H9 (cell line): ENCODE data around the gene GSC2. TPM values are rescaled to one million over a fixed set of nuclear protein-coding genes. Genes with fewer than 3 reads are reported as not detected.

Source experiments
- DNase-seq: peaks from one replicate; pipeline ENCODE4 v3.0.0-alpha.2; 2017
- H2AFZ ChIP-seq: one replicate; pipeline ENCODE4 v1.6.1; 2013; ENCODE audit warnings: mild to moderate bottlenecking, low read length, control low read depth, moderate library complexity
- H2AK5ac ChIP-seq: 2 replicates; pipeline ENCODE4 v1.6.1; 2013; ENCODE audit warnings: low read length, control low read depth, mixed read lengths; ENCODE audit not compliant: insufficient read length
- H2BK120ac ChIP-seq: one replicate; pipeline ENCODE4 v1.6.1; 2013; ENCODE audit warnings: low read depth, mild to moderate bottlenecking, low read length, control low read depth, inconsistent platforms; ENCODE audit not compliant: poor library complexity, severe bottlenecking
- H2BK12ac ChIP-seq: 2 replicates; pipeline ENCODE4 v1.6.1; 2013; ENCODE audit warnings: low read length, control low read depth, mixed read lengths, low read depth; ENCODE audit not compliant: insufficient read length
- H2BK15ac ChIP-seq: 2 replicates; pipeline ENCODE4 v1.6.1; 2013; ENCODE audit warnings: low read depth, low read length, control low read depth
- H2BK20ac ChIP-seq: one replicate; pipeline ENCODE4 v1.6.1; 2013; ENCODE audit warnings: low read depth, mild to moderate bottlenecking, low read length, control low read depth, inconsistent platforms; ENCODE audit not compliant: poor library complexity, severe bottlenecking
- H2BK5ac ChIP-seq: 2 replicates; pipeline ENCODE4 v1.6.1; 2013; ENCODE audit warnings: low read length, control low read depth, mixed read lengths; ENCODE audit not compliant: insufficient read length
- H3K14ac ChIP-seq: 2 replicates; pipeline ENCODE4 v1.6.1; 2013; ENCODE audit warnings: low read length, control low read depth; ENCODE audit not compliant: insufficient read depth
- H3K18ac ChIP-seq: 2 replicates; pipeline ENCODE4 v1.6.1; 2013; ENCODE audit warnings: low read depth, mild to moderate bottlenecking, mixed read lengths, low read length, control low read depth; ENCODE audit not compliant: insufficient read length
- H3K23ac ChIP-seq: 2 replicates; pipeline ENCODE4 v1.6.1; 2013; ENCODE audit warnings: low read length, control low read depth, mixed read lengths, low read depth; ENCODE audit not compliant: insufficient read length
- H3K23me2 ChIP-seq: 2 replicates; pipeline ENCODE4 v1.6.1; 2013; ENCODE audit warnings: low read depth, mild to moderate bottlenecking, mixed read lengths, low read length, control low read depth; ENCODE audit not compliant: insufficient read length, poor library complexity, severe bottlenecking
- H3K27ac ChIP-seq: 2 replicates; pipeline ENCODE4 v1.5.1; 2013; ENCODE audit warnings: low read length, control low read depth, mixed read lengths, low read depth; ENCODE audit not compliant: insufficient read length
- H3K27me3 ChIP-seq: 2 replicates; pipeline ENCODE4 v1.6.1; 2013; ENCODE audit warnings: low read length, control low read depth, inconsistent platforms; ENCODE audit not compliant: insufficient read depth
- H3K4ac ChIP-seq: 2 replicates; pipeline ENCODE4 v1.6.1; 2013; ENCODE audit warnings: low read depth, mild to moderate bottlenecking, control low read depth, inconsistent platforms, low read length, moderate library complexity
- H3K4me1 ChIP-seq: 2 replicates; pipeline ENCODE4 v1.6.1; 2013; ENCODE audit warnings: low read length, control low read depth, inconsistent platforms; ENCODE audit not compliant: insufficient read depth
- H3K4me2 ChIP-seq: 2 replicates; pipeline ENCODE4 v1.6.1; 2013; ENCODE audit warnings: low read length, control low read depth, mixed read lengths; ENCODE audit not compliant: insufficient read length, insufficient read depth
- H3K56ac ChIP-seq: 2 replicates; pipeline ENCODE4 v1.6.1; 2013; ENCODE audit warnings: low read depth, mild to moderate bottlenecking, mixed read lengths, low read length, control low read depth; ENCODE audit not compliant: insufficient read length
- H3K79me1 ChIP-seq: 2 replicates; pipeline ENCODE4 v1.6.1; 2013; ENCODE audit warnings: low read depth, mild to moderate bottlenecking, moderate library complexity, low read length, control low read depth, inconsistent platforms; ENCODE audit not compliant: insufficient read depth, poor library complexity, severe bottlenecking
- H3K79me2 ChIP-seq: 2 replicates; pipeline ENCODE4 v1.6.1; 2013; ENCODE audit warnings: low read length, control low read depth, inconsistent platforms; ENCODE audit not compliant: insufficient read depth
- H3K9ac ChIP-seq: 2 replicates; pipeline ENCODE4 v1.6.1; 2013; ENCODE audit warnings: low read length, control low read depth, mixed read lengths; ENCODE audit not compliant: insufficient read length; ENCODE audit errors: extremely low read depth
- H3K9me3 ChIP-seq: one replicate; pipeline ENCODE4 v1.6.1; 2013; ENCODE audit warnings: low read depth, low read length, inconsistent platforms; ENCODE audit not compliant: control insufficient read depth
- H3T11ph ChIP-seq: one replicate; pipeline ENCODE4 v1.6.1; 2013; ENCODE audit warnings: mild to moderate bottlenecking, low read length, control low read depth, inconsistent platforms
- H4K20me1 ChIP-seq: one replicate; pipeline ENCODE4 v1.6.1; 2013; ENCODE audit not compliant: control insufficient read depth, insufficient read length, insufficient read depth
- H4K5ac ChIP-seq: 2 replicates; pipeline ENCODE4 v1.6.1; 2013; ENCODE audit warnings: low read depth, mild to moderate bottlenecking, mixed read lengths, low read length, control low read depth; ENCODE audit not compliant: insufficient read length
- H4K8ac ChIP-seq: replicated peaks from 2 replicates; pipeline ENCODE4 v1.6.1; 2013; ENCODE audit warnings: low read length, control low read depth, mixed read lengths, low read depth; ENCODE audit not compliant: insufficient read length
- H4K91ac ChIP-seq: 2 replicates; pipeline ENCODE4 v1.6.1; 2013; ENCODE audit warnings: low read depth, mild to moderate bottlenecking, moderate library complexity, mixed read lengths, low read length, control low read depth; ENCODE audit not compliant: insufficient read length
- H3K27ac Mint-ChIP-seq, 3 experiments: 2 replicates in 2 of 3; 3 replicates in 1 of 3; pipeline ENCODE4 v1.8.0; 2020 to 2021; ENCODE audit warnings: mixed read lengths in 3 of 3, mild to moderate bottlenecking in 1 of 3, moderate library complexity in 1 of 3
- H3K27me3 Mint-ChIP-seq: 2 replicates; pipeline ENCODE4 v1.8.0; 2021; ENCODE audit warnings: low read depth, mild to moderate bottlenecking, moderate library complexity, mixed read lengths
- H3K36me3 Mint-ChIP-seq, 3 experiments: 2 replicates in 2 of 3; 3 replicates in 1 of 3; pipeline ENCODE4 v1.8.0; 2020 to 2021; ENCODE audit warnings: low read depth in 3 of 3, mixed read lengths in 3 of 3; ENCODE audit not compliant: insufficient read depth in 1 of 3
- H3K4me1 Mint-ChIP-seq, 2 experiments: 2 replicates each; pipeline ENCODE4 v1.8.0; 2020; ENCODE audit warnings: mixed read lengths in 2 of 2
- H3K4me3 Mint-ChIP-seq, 2 experiments: 2 replicates in 1 of 2; 3 replicates in 1 of 2; pipeline ENCODE4 v1.8.0; 2020 to 2021; ENCODE audit warnings: mild to moderate bottlenecking in 2 of 2, mixed read lengths in 2 of 2, moderate library complexity in 1 of 2
- H3K9me3 Mint-ChIP-seq, 2 experiments: 2 replicates in 1 of 2; 3 replicates in 1 of 2; pipeline ENCODE4 v1.8.0; 2020; ENCODE audit warnings: mild to moderate bottlenecking in 2 of 2, mixed read lengths in 2 of 2, moderate library complexity in 1 of 2
- WGBS: extraction: QIAGEN DNeasy Blood & Tissue Kit; methylation state at CpG from one replicate; pipeline ENCODE4 v1.1.7; 2013; ENCODE audit warnings: missing lambda C conversion rate, low lambda C conversion rate, mixed read lengths; ENCODE audit not compliant: insufficient read length; ENCODE audit errors: extremely low coverage; 5-methylcytosine and 5-hydroxymethylcytosine counted together
- total RNA-seq: library from RNA; stranded (reverse); gene quantifications from 2 replicates; pipeline ENCODE4 v1.2.1, GENCODE V29; 2021
- TF ChIP-seq, protein P1 (sequence below): fragments of 200-600 bp; sonication (generic); conservative IDR thresholded peaks from 3 replicates; pipeline ENCODE4 v1.8.0; 2021; ENCODE audit warnings: antibody characterized with exemption, mild to moderate bottlenecking

Gene GSC2
- total RNA-seq, 1 experiment from 2014 or later: 0.22 TPM

DNA sequence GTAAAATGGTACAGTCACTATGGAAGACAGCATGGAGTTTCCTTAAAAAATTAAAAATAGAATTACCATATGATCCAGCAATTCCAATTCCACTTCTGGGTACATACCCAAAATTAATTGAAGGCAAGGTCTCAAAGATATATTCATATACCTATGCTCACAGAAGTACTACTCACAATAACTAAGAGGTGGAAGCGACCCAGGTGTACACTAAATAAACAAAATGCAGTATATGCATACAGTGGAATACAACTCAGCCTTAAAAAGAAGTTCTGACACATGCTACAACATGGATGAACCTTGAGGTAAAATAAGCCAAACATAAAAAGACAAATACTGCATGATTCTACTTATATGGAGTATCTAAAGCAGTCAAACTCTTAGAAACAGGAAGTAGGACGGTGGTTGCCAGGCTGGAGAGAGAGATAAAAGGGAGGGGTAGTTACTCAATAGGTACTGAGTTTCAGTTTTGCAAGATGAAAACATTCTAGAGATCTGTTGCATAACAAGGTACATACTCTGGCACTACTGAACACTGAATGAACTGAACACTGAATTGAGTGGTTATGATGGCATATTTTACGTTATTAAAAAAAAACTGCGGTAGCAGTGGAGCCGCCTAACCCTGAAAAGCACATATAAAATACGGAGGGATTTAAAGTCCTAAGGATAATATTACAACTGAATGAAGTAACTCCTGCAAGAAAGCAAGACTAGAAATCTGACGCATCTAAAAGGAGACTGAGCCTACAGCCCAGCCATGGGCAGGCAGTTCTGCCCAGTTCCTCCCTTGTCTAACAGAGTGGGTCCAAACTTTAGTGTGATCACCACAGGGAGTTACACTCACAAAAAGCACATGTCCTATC is 40.7 kb downstream of the GSC2 start:
- H3K4me1 Mint-ChIP-seq: peaks cover 23 to 25% of the 10 kb centered on the region in 2 experiments
- no peak overlapping the region for H3K18ac ChIP-seq
- H3K9me3 Mint-ChIP-seq: no peaks in the 10 kb centered on the region
- H3K4ac ChIP-seq: no peak overlapping the region
- H2BK15ac ChIP-seq: no peak overlapping the region
- no peak overlapping the region for H2AK5ac ChIP-seq
- no peak overlapping the region for H3T11ph ChIP-seq
- H3K56ac ChIP-seq: no peak overlapping the region
- H3K36me3 Mint-ChIP-seq: 0 out of 7 replicates have a peak, but pooled peaks cover 0 to 4% (median 1%) of the 10 kb centered on the region in 3 experiments
- no peak overlapping the region for H2BK120ac ChIP-seq
- H2BK5ac ChIP-seq: no peak overlapping the region
- H3K79me2 ChIP-seq: peaks cover 22% of the 10 kb centered on the region; the same call in 1 of the 2 replicates
- H3K27ac ChIP-seq: no peak overlapping the region
- H3K27ac Mint-ChIP-seq: peak overlapping the region in 1 of 3 experiments; percentile 3; a peak in 1 of 7 replicates
- no peak overlapping the region for H4K91ac ChIP-seq
- no peaks in the 10 kb centered on the region for H3K27me3 ChIP-seq
- no peak for DNase-seq
- H3K4me2 ChIP-seq: no peak overlapping the region
- WGBS: no CpG with 5 or more reads among the region's 7 CpGs
- H4K8ac ChIP-seq: no peak overlapping the region
- H3K9ac ChIP-seq: no peak overlapping the region
- H4K5ac ChIP-seq: no peak overlapping the region
- no peak overlapping the region for H2BK20ac ChIP-seq
- H3K9me3 ChIP-seq: no peaks in the 10 kb centered on the region
- peaks cover 4% of the 10 kb centered on the region for H3K79me1 ChIP-seq
- H3K23ac ChIP-seq: no peak overlapping the region
- H3K14ac ChIP-seq: no peak overlapping the region
- H3K4me1 ChIP-seq: peaks cover 8% of the 10 kb centered on the region; the same call in 1 of the 2 replicates
- no peak overlapping the region for H2AFZ ChIP-seq
- H3K4me3 Mint-ChIP-seq: no peak overlapping the region
- TF ChIP-seq, protein P1, sequence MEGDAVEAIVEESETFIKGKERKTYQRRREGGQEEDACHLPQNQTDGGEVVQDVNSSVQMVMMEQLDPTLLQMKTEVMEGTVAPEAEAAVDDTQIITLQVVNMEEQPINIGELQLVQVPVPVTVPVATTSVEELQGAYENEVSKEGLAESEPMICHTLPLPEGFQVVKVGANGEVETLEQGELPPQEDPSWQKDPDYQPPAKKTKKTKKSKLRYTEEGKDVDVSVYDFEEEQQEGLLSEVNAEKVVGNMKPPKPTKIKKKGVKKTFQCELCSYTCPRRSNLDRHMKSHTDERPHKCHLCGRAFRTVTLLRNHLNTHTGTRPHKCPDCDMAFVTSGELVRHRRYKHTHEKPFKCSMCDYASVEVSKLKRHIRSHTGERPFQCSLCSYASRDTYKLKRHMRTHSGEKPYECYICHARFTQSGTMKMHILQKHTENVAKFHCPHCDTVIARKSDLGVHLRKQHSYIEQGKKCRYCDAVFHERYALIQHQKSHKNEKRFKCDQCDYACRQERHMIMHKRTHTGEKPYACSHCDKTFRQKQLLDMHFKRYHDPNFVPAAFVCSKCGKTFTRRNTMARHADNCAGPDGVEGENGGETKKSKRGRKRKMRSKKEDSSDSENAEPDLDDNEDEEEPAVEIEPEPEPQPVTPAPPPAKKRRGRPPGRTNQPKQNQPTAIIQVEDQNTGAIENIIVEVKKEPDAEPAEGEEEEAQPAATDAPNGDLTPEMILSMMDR: no peak
- no peak overlapping the region for H2BK12ac ChIP-seq
- H3K23me2 ChIP-seq: no peaks in the 10 kb centered on the region
- H3K27me3 Mint-ChIP-seq: no peaks in the 10 kb centered on the region
- peaks cover 2% of the 10 kb centered on the region for H4K20me1 ChIP-seq
